ENCODE measurements around the gene USP3. TPM values are rescaled to one million over a fixed set of nuclear protein-coding genes. Genes with fewer than 3 reads are reported as not detected.
A peak's percentile ranks its signal among the peaks of the same experiment; 100 is the strongest.

The USP3 gene
- total and polyA plus RNA-seq, 2 of the 13 experiments (the other 11 are each of a cell fraction or from before 2014, with no cell fraction given): 14.3 to 61.2 TPM

- TF ChIP-seq CBX2 (IDR thresholded peaks at IDR 0.05; ENCODE audit: low read depth, low read length) (no peak), CBX2 (CRISPR knock-in tag; IDR thresholded peaks at IDR 0.05; ENCODE audit: low read depth) (no peak), PRDM10 (CRISPR knock-in tag; IDR thresholded peaks at IDR 0.05; ENCODE audit: low read depth) (no peak), ZBED4 (CRISPR knock-in tag; IDR thresholded peaks at IDR 0.05; ENCODE audit: borderline replicate concordance) (no peak), ZFP37 (CRISPR knock-in tag; IDR thresholded peaks at IDR 0.05; ENCODE audit: borderline replicate concordance) (no peak), TAF1 (CRISPR knock-in tag; IDR thresholded peaks at IDR 0.05) (no peak), KDM5B (CRISPR knock-in tag; IDR thresholded peaks at IDR 0.05; ENCODE audit: borderline replicate concordance) (0 out of 2 replicates have a peak, but pooled peaks have one; percentile 32), ZNF296 (CRISPR knock-in tag; conservative IDR thresholded peaks at IDR 0.05) (no peak), SNAPC4 (CRISPR knock-in tag; IDR thresholded peaks at IDR 0.05) (no peak), GPN1 (CRISPR knock-in tag; IDR thresholded peaks at IDR 0.05; ENCODE audit: borderline replicate concordance) (no peak), POGZ (CRISPR knock-in tag; IDR thresholded peaks at IDR 0.05) (no peak), NR2F1 (CRISPR knock-in tag; IDR thresholded peaks at IDR 0.05) (0 out of 4 replicates have a peak, but pooled peaks of 1 of the 2 experiments have one; percentile 4), ZNF382 (CRISPR knock-in tag; IDR thresholded peaks at IDR 0.05; ENCODE audit: borderline replicate concordance) (no peak), ZNF230 (CRISPR knock-in tag; IDR thresholded peaks at IDR 0.05) (peak; percentile 57; the same call in 1 of the 2 replicates), TRIM22 (IDR thresholded peaks at IDR 0.05) (no peak), NFE2L2 (IDR thresholded peaks at IDR 0.05; ENCODE audit: low read length) (no peak)
Observed at GRCh38 chr15:63503739-63504246, 600 bp upstream of the USP3 start (continued).

Data from HepG2 (cell line).